GM18870 (cell line): ENCODE measurements around the gene PHF21B.
"Not testable (repeated sequence)": the region's sequence is repeated elsewhere in the genome, so short reads cannot be mapped to it uniquely, and the experiment has no call there.

Source experiments
- ATAC-seq: cut with Tn5 transposase; IDR thresholded peaks from one replicate; pipeline ENCODE4 v1.9.1; 2021; ENCODE audit warnings: moderate library complexity; ENCODE audit not compliant: unreplicated experiment

Gene PHF21B

DNA sequence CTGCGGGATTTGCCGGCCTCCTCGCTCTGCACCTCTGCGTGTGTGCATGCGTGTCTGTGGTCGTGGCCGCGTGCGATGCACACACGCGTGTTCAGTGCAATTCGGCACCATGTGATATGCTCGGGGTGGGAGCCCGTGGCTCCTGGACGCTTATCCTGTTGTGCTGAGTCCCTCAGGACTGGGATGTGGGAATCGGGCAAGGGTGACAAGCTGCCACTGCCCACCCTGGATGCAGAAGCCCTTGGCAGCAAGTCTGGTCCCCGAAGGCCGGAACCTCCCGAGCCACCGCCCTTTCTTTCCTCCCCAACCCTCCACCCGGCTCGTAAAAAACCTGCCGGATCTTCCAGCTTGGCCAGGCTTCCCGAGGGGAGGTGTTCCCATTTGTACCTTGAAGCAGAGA is 128.2 kb downstream of the PHF21B start:
- no peak for ATAC-seq

DNA sequence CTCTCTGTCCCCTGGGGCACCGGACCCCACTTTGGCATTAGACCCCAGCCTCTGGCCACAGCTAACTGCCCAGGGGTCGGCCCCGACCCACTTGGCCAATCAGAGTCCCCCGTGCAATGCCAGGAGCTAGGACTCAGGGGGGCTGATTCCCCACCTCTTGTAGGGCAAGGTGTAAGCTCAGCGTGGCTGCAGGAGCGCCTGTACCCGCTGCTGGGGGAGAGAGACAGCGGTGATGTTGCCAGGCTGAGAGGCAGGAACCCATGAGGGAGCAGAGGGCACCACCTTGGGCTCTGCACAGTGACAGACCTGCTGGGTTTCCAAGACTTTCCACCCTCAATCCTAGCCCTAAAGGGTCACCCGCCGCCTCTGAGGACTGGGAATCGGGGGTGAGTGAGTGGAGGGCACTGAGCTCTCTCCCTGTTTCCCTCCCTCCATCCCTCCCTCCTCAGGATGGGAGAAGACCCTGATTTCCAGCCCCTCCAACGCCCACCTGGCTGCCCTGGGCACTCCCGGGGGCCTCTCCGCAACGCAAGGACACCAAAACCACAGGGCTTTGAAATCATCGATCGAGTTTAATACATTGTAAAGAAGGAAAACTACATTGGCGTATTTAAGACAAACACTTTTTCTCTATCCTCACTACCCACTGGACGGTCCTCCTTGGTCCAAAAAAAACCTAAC is 129.1 kb downstream of the PHF21B start:
- ATAC-seq: no peak

DNA sequence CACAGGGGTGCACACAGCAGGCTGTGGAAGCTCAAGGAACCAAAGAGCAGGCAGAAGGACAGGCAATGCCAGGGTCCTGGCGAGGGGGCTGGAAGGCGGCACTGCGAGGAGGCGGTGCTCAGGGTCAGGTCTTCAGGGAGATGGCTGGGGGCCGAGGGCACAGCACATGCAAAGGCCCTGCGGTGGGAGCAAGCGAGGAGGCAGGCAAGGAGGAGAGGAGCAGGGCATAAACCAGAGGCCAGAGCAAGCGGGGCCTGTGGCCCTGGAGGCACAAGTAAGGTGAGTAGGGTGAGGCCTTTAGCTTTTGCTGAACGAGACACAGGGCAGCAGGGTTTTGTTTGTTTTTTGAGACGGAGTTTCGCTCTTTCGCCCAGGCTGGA is 130.5 kb downstream of the PHF21B start:
- no peak for ATAC-seq

DNA sequence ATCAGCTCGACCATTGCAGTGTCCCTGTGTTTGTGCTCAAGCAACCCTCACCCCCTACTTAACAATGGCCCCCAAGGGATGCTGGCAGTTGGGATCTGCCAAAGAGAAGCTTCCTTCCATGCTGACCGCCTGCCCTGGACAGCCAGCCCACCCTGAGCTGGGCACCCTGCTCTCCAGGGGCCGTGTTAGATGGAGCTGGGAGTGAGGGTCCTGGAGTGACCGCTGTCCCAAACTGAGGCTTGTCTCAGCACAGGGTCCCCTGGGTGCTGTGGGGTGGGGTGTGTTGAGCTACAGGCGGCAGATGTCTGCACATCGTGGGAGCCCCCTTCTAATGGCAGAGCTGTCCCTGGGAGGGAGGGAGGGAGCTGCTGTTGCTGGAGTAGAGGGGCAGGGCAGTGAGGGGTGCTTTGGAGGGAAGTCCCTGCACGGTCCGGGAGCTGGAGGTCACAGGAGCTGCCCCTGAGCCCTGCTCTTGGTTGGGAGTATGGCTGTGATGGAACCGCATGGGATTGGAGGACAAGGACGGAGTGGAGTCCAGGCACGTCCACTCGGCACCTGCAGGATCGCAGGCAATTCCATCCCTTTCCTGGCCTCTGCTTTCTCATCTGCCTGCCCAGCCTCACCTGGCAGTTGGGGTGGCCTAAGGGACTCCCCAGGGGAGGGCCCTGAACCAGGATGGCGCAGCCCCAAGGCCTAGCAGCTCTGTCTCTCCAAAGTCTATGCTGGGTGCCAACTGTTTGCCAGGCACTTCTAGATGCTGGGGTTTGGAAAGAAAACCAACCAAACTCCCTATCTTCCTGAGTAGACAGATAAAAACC is 131.1 kb downstream of the PHF21B start:
- ATAC-seq: no peak

DNA sequence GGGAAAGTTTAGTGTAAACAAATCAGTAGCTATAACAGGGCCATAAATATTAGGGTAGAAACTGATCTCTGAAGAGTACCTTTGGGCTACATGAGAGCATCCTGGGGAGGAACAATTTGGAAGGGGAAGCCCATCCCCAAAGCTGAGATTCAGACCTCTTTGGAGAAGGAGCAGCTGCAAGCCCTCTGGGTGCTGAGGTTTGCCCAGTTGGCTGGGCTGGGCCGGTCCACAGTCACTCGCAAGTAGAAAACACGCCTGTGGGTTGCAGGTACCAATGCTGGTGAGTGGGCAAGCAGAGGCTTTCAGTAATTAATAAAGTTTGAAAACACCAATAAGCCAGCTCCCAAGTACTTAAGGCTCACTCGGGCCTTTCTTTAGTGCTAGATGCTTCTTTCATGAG is 132.9 kb downstream of the PHF21B start:
- no peak for ATAC-seq

DNA sequence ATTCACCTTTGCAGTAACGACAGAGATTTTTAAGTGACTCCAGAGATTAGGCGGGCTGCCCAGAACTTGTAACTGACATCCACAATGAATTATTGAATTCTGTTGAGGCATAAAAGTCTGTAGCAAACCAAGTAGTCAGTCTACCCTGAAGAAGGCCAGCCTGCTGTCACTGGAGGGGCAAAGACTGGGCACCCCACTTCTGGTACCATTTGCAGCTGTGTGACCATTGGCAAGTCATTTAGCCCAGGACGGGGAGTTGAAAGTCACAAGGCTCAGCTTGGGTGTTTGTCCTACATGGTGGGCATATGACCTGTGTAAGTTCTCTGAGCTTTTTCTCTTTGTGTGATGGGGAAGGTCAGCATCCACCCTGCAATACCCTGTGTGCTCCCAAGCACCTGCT is 138.0 kb downstream of the PHF21B start:
- no peak for ATAC-seq

DNA sequence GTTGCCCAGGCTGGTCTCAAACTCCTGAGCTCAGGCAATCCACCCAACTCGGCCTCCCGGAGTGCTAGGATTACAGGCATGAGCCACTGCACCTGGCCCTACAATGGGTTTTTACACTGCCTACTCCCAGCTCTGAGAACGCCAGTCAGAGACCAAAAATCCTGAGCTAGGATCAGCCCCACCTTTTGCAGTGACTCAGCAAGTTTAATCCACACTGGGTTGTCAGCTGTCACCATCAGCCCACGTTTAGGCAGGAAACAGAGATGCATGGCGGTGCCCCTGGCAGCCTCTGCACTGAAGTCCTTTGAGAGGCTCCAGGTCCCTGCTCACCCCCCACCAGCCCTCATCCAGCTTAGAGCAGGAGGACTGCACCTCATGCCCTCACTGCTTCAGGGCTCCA is 139.8 kb downstream of the PHF21B start:
- ATAC-seq: no peak

DNA sequence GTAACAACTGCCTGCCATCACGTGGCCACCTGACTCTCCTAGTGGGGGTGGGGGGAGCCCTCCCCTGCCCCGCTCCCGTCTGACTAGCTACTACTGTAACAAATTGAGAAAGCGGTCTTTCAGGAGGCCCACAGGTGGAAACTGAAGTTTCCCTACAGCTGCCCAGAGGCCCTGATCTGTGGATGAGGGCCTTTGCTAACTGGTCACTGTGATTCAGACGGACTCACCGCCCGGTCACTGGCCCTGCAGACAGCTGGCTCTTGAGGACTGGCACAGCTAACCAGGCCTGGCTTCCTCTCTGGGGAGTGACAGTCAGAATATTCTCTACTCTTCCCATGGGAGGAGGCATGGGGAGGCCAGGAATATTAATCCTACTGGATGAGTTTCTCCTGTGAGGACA is 140.6 kb downstream of the PHF21B start:
- ATAC-seq: no peak

DNA sequence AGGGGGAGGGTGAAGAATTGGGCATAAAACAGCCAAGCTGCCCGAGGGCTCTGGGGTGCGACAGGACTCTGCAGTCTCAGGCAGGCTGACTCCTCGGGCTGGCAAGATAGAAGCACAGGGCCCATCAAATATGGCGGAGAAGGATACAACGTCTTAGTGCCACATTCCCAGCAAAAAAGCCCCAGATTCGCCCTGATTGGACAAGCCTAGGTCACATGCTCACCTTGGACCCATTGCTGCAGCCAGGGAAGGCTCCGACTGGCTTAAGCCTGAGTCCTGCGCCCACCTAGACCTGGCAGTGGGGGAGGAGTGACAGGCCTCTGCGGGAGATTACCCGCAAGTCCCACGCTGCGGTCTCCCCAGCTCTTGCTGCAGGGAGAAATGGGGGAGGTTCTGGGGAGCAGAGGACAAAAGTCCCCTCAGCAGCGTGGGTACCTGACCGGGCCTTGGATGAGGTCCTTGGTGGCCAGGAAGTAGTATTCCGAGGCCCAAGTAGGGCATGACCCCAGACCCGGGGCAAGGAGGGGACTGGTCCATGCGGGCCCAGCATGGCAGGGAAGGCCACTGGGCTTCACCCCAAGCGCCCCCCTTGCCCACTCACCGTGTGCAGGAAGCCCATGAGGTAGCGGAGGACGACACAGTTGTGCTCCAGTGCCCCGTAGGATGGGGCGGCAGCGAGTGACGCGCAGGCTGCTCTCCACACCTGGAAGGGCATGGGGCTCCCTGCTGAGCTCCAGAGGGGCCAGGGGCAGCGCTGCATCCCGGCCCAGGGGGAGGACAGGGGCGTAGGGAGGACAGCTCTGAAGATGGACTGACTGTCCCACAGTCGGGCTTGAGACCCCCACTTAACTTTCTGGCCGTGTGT is 144.4 kb downstream of the PHF21B start:
- ATAC-seq: no peak

DNA sequence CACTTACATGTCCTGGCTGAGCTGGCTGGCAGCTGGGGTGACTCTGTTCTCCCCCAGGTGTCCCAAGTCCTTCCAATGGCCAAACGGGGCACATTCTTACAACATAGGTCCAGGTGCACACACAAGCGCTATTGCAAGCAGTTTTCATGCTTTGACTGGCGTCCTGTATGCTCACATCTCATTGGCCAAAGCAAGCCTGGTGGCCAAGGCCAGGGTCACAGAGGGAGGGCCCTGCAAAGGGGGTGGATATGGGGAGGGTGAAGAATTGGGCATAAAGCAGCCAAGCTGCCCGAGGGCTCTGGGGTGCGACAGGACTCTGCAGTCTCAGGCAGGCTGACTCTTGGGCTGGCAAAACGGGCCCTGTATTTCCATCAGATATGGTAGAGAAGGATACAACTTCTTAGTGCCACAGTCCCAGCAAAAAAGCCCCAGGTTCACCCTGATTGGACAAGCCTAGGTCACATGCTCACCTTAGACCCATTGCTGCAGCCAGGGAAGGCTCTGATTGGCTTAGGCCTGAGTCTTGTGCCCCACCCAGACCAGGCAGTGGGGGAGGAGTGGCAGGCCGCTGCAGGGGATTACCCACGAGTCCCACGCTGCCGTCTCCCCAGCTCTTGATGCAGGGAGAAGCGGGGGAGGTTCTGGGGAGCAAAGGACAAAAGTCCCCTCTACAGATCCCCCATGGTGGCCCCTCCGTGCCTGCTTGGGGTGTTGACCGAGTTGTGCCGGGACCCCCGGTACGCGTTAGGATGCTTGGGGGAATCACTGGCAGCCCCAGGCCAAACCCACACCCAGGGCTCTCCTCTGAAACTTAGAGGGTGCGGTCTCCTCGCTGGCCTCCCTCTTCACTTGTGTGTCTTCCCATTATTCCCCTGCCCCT is 146.6 kb downstream of the PHF21B start:
- no peak for ATAC-seq

DNA sequence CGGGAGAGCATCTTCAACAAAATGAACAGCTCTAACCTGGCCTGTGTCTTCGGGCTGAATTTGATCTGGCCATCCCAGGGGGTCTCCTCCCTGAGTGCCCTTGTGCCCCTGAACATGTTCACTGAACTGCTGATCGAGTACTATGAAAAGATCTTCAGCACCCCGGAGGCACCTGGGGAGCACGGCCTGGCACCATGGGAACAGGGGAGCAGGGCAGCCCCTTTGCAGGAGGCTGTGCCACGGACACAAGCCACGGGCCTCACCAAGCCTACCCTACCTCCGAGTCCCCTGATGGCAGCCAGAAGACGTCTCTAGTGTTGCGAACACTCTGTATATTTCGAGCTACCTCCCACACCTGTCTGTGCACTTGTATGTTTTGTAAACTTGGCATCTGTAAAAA is 147.5 kb downstream of the PHF21B start:
- no peak for ATAC-seq

DNA sequence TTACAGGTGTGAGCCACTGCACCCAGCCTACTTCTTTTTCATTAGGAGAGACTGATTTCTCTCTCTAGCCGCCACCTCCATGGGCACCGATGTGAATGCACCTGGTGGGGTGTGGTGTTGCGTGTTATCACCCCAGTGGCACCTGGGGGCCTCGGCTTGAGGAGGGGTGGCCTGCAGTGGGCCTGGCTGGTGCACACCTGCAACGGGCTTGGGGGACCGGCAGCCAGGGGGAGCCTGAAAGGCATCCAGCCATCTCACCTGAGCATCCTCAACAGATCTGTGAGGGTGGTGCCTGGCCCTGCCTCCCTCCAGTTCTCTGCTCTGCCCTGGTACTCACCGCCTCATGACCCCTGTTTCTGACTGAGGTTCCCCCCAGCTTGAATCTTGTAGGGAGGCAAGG is 148.6 kb downstream of the PHF21B start:
- no peak for ATAC-seq

DNA sequence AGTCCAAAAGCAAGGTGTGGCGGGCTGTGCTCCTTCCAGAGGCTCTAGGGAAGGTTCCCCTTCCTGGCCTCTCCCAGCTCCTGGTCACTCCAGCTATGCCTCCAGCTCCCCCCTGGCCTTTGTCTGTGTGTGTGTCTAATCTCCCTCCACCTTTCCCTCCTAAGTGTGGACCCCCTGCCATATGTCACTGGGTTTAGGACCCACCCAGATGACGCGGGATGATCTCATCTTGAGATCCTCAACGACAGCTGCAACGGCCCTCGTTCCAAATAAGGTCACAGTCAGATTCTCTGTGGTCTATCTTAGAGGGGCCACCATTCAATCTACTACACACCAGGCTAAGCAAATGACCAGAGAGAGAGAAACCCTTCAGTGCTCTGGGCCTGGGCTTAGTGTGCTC is 149.5 kb downstream of the PHF21B start:
- no peak for ATAC-seq

DNA sequence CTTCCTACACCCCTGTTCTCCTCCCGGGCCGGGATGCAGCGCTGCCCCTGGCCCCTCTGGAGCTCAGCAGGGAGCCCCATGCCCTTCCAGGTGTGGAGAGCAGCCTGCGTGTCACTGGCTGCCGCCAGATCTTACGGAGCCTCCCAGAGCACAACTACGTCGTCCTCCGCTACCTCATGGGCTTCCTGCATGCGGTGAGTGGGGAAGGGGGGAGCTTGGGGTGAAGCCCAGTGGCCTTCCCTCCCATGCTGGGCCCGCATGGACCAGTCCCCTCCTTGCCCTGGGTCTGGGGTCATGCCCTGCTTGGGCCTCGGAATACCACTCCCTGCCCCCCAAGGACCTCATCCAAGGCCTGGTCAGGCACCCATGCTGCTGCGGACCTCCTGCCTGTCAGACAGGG is 150.2 kb downstream of the PHF21B start:
- ATAC-seq: no peak

DNA sequence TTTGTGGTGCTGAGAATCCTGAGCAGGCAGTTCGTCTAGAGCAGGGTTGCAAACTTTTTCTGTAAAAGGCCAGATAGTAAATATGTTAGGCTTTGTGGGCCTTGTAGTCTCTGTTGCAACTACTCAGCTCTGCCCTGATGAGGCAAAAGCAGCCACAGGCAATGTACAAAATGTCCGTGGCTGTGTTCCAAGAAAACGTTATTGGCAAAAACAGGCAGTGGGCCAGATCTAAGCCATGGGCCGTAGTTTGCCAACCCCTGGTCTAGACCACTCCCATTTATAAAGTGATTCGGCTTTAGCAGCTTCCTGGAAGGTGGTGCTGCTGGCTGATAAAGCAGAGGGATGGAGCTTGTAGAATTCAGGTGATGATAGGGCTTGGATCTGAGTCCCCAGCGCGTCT is 151.0 kb downstream of the PHF21B start:
- not testable (repeated sequence) for ATAC-seq

DNA sequence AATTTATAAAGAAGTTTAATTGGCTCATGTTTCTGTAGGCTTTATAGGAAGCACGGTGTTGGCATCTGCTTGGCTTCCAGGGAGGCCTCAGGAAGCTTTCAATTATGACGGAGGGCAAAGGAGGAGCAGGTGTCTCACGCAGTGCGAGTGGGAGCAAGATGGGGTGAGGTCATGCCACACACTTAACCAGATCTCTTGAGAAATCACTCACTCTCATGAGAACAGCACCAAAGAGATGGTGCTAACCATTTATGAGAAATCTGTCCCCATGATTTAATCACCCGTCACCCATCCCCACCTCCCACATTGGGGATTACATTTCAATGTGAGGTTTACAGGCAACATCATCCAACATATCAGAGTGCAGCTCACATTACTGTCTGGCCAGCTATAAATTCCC is 153.9 kb downstream of the PHF21B start:
- no peak for ATAC-seq

DNA sequence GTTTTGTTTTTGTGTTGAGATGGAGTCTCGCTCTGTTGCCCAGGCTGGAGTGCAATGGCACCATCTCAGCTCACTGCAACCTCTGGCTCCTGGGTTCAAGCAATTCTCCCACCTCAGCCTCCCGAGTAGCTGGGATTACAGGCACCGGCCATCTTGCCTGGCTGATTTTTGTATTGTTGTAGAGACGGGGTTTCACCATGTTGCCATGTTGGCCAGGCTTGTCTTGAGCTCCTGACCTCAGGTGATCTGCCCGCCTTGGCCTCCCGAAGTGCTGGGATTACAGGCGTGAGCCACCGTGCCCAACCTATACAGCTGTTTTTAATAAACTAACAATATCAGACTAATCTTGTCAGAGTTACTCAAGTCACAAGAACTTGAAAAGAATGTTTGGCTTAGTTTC is 155.2 kb downstream of the PHF21B start:
- ATAC-seq: not testable (repeated sequence)

DNA sequence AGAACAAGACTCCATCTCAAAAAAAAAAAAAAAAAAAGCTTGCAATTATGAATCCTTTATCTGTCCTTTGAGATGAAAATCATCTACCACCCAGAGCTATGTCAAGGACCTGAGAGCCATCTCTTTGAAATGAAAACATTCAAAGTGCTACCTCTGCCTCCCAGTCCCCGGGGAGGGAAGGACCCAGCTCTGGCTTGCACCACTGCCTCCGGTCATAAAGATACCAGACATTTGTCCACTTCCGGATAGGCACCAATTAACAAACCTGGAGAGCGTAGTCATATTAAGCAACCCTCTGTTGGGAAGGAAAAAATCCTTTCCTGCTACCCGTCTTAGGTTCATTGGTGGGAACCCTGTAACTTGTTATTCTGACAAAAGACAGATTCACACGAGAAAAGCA is 158.9 kb downstream of the PHF21B start:
- ATAC-seq: no peak

DNA sequence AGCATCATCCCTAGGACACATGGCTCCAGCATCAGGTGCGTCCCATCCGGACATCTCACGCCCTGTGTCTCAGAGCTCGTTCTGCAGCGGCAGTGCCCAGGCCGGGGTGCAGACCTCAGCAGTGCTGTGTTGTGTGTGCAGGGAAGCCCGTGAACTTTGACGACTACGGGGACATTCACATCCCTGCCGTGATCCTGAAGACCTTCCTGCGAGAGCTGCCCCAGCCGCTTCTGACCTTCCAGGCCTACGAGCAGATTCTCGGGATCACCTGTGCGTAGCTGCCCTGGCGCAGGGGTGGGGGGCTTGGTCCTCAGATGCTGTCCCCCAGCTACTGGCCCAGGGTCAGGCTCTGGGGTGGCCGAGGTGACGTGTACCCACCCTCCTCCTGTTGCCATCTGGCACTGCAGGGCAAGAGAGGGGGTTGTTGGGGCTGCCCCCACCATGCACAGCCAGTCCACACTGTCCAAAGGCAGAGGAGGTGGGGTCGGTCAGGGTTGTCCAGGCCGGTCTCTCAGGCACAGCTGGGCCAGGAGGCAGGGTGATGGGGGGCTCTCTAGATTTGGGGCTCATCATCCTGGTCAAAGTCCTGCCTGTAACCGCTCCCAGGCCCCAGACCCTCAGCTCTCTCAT is 160.9 kb downstream of the PHF21B start:
- no peak for ATAC-seq

DNA sequence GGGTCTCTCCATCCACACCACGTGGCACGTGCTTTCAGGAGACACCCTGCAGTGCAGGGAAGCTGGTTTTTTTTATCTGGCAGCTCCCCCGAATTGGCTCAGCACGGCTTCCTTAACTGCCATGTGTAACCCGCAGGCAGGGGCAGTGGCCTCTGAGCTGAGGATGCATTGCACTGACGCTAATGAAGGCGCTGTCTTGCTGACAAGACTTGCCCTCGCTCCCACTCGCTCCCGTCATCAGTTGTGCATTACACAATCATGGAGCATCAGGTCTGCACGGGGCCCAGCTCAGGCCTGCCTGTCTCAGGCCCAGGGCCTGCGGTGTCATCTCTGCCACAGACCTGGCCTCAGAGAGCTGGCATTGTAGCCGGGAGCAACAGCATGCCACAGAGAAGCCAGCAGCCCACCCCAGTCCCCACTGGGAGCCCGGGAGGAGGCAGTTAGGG is 161.5 kb downstream of the PHF21B start:
- ATAC-seq: no peak
